Thoracic aorta (tissue), 2 donors: ENCODE results near the gene LDLRAD4. TPM values are rescaled to one million over a fixed set of nuclear protein-coding genes. Genes with fewer than 3 reads are reported as not detected.

Experiments used
- ATAC-seq: fragments of 150-250 bp; one replicate; pipeline ENCODE4 v1.8.0; 2017; ENCODE audit warnings: low read depth; ENCODE audit not compliant: insufficient number of reproducible peaks, low FRiP score
- DNase-seq: peaks from one replicate; pipeline ENCODE4 v3.0.0-alpha.2; 2020; ENCODE audit warnings: low spot score
- H3K27ac ChIP-seq, 2 donors: fragments of 200-600 bp; sonication (generic); 1 replicate in 1 of 2; 2 replicates in 1 of 2; pipeline ENCODE4 v1.5.1; 2016; ENCODE audit warnings: mild to moderate bottlenecking in 2 of 2, moderate library complexity in 2 of 2
- H3K27me3 ChIP-seq: fragments of 200-600 bp; sonication (generic); replicated peaks from 2 replicates; pipeline ENCODE4 v1.6.0; 2016; ENCODE audit warnings: mild to moderate bottlenecking; ENCODE audit not compliant: insufficient read depth
- H3K36me3 ChIP-seq: fragments of 200-600 bp; sonication (generic); one replicate; pipeline ENCODE4 v1.5.1; 2016
- H3K4me1 ChIP-seq, 2 donors: fragments of 200-600 bp; sonication (generic); 1 replicate in 1 of 2; 2 replicates in 1 of 2; pipeline versions ENCODE4 v1.5.1 to v1.6.0; 2016; ENCODE audit warnings: low read depth in 2 of 2, mild to moderate bottlenecking in 1 of 2; ENCODE audit not compliant: control insufficient read depth in 1 of 2
- H3K4me3 ChIP-seq: fragments of 200-600 bp; sonication (generic); 2 replicates; pipeline ENCODE4 v1.5.1; 2016; ENCODE audit warnings: mild to moderate bottlenecking
- H3K9me3 ChIP-seq: fragments of 200-600 bp; sonication (generic); 2 replicates; pipeline ENCODE4 v1.5.1; 2016
- total RNA-seq, 2 donors: library from RNA; depleted of rRNA; stranded (reverse); fragments of >200 nt; gene quantifications; one replicate each; pipeline versions ENCODE4 v1.1.0 to v1.2.3, GENCODE V29; 2016
- TF ChIP-seq, protein P1 (sequence below): fragments of 200-600 bp; sonication (generic); IDR thresholded peaks from one replicate; pipeline ENCODE4 v1.5.1; 2019; ENCODE audit warnings: antibody characterized with exemption

Gene LDLRAD4
- total RNA-seq, 2 donors from 2014 or later = 98.4 to 135 TPM

DNA sequence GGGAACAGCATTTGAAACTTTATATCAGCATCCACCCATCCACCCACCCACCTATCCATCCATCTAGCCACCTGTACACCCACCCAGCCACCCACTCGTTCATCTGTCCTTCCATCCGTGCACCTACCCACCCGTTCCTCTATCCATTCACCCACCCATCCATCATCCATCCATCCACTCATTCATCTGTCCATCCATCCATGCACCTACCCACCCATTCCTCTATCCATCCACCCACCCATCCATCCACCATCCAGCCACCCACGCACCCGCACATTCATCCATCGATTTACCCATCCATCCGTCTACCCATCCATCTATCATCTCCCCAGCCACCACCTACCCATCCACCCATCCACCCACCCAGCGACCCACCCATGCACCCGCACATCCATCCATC is 24.8 kb downstream of the LDLRAD4 start:
- H3K4me3 ChIP-seq = no peak overlapping the region
- H3K9me3 ChIP-seq = no peaks in the 10 kb centered on the region

DNA sequence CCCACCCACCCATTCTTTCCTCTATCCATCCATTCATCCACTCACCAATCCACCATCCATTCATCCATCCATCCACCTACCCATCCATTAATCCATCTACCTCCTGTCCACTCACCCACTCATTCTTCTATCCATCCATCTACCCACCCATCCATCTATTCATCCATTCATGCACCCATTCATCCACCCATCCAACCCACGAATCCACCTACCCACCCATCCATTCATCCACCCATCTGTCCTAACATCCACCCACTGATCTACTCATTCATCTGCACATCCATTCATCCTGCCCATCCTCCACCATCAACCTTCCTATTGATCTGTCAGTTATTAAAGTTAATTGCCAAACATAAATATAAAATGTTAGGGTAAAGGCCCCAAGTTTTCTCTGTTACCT is 25.6 kb downstream of the LDLRAD4 start:
- Histone ChIP-seq H3K36me3 (no peaks in the 10 kb centered on the region), H3K4me3 (no peak overlapping the region), H3K4me1 (peaks cover 0 to 6% of the 10 kb centered on the region in 2 donors), H3K27me3 (no peaks in the 10 kb centered on the region), H3K9me3 (no peaks in the 10 kb centered on the region), H3K27ac (no peak overlapping the region)
- DNase-seq (no peak), ATAC-seq (no peak)
- TF ChIP-seq, protein P1, sequence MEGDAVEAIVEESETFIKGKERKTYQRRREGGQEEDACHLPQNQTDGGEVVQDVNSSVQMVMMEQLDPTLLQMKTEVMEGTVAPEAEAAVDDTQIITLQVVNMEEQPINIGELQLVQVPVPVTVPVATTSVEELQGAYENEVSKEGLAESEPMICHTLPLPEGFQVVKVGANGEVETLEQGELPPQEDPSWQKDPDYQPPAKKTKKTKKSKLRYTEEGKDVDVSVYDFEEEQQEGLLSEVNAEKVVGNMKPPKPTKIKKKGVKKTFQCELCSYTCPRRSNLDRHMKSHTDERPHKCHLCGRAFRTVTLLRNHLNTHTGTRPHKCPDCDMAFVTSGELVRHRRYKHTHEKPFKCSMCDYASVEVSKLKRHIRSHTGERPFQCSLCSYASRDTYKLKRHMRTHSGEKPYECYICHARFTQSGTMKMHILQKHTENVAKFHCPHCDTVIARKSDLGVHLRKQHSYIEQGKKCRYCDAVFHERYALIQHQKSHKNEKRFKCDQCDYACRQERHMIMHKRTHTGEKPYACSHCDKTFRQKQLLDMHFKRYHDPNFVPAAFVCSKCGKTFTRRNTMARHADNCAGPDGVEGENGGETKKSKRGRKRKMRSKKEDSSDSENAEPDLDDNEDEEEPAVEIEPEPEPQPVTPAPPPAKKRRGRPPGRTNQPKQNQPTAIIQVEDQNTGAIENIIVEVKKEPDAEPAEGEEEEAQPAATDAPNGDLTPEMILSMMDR = no peak

More for the DNA sequence above, 24.8 kb downstream of the LDLRAD4 start:
- DNase-seq (no peak), ATAC-seq (no peak)
- Histone ChIP-seq H3K27ac (no peak overlapping the region), H3K36me3 (no peaks in the 10 kb centered on the region), H3K4me1 (peaks cover 0 to 6% of the 10 kb centered on the region in 2 donors), H3K27me3 (no peaks in the 10 kb centered on the region)
- TF ChIP-seq, protein P1 = no peak

DNA sequence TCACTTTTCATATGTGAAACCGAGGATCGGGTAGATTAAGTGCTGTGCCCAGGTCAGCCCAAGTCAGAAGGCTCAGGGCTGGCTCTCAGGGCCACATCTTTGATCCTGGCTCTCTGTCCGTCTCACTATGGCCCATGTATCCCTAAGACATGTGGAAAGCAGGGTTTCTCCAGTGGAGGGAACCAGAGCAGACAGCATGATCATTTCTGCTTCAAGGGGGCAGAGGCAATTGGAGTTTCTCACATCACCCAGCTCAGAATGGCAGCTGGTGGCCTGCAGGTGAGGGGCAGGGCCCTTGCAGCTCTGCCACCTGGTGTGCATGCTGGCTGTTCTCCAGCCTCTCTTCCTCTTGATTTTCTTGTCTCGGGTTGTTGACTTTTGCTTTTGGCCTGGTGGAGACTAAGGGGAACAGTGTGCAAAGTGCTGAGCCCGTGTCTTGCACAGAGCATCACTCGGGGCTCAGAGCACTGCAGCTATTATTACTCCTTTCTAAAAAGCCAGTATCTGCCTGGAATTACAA is 27.0 kb downstream of the LDLRAD4 start:
- H3K36me3 ChIP-seq = no peaks in the 10 kb centered on the region
- no peak for ATAC-seq
- no peak for DNase-seq
- H3K4me1 ChIP-seq = no peaks in the 10 kb centered on the region
- no peak overlapping the region for H3K4me3 ChIP-seq
- no peaks in the 10 kb centered on the region for H3K27me3 ChIP-seq
- no peak overlapping the region for H3K27ac ChIP-seq
- H3K9me3 ChIP-seq = no peaks in the 10 kb centered on the region
- TF ChIP-seq, protein P1 = no peak

DNA sequence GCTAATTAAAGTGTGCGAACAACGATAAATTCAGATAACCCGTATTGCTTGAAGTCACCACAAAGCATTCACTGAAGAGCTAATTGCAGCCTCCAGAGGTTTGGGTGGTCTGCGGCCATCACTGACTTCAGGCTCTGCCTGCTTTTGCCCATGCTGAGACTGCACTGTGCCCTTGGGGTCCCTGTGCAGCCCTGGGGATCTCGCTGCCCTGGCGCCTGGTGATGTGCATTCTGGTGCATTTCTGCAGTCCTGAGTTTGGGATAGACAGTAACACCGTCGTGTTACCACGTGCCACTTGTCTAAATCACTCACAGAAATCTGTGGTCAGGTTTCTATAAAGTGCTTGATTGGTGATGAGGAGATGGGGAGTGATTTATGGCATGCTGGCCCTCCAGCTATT is 27.6 kb downstream of the LDLRAD4 start:
- H3K27me3 ChIP-seq = no peaks in the 10 kb centered on the region
- ATAC-seq (no peak), DNase-seq (no peak)
- TF ChIP-seq, protein P1 = no peak
- H3K9me3 ChIP-seq = no peaks in the 10 kb centered on the region
- H3K4me1 ChIP-seq = peaks cover 0 to 4% of the 10 kb centered on the region in 2 donors
- no peak overlapping the region for H3K27ac ChIP-seq
- no peaks in the 10 kb centered on the region for H3K36me3 ChIP-seq
- H3K4me3 ChIP-seq = no peak overlapping the region

DNA sequence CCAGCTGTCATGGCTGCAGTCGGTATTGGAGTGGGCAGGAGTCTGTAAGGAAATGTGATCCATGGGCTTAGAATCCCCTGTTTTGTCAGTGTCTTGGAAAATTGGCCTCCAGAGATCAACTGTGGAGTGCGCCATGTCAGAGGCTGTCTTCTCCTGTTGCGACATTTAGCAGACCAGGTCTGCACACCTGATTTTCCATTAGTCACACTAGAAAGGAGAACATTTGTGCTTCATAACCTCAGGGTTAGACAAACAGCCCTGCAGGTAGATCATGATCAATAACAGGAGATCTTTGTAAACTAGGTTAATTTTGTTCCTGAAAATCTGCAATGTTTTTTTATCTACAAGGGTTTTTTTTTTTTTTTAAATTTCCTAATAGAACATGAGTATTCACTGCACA is 28.0 kb downstream of the LDLRAD4 start:
- H3K4me1 ChIP-seq = peaks cover 0 to 8% of the 10 kb centered on the region in 2 donors
- H3K27ac ChIP-seq = no peak overlapping the region
- H3K9me3 ChIP-seq = no peaks in the 10 kb centered on the region
- H3K4me3 ChIP-seq = no peak overlapping the region
- DNase-seq = no peak
- no peak for ATAC-seq
- H3K36me3 ChIP-seq = no peaks in the 10 kb centered on the region
- TF ChIP-seq, protein P1 = no peak
- no peaks in the 10 kb centered on the region for H3K27me3 ChIP-seq
